GM12875 (cell line): ENCODE data around the gene UBAP2.
A peak's percentile ranks its signal among the peaks of the same experiment; 100 is the strongest.

Source experiments
- H3K4me3 ChIP-seq: one replicate; pipeline ENCODE4 v1.5.1; 2011; ENCODE audit warnings: low read depth, low read length, control low read depth
- TF ChIP-seq, protein P1 (sequence below): IDR thresholded peaks from 2 replicates; pipeline ENCODE4 v1.5.1; 2011; ENCODE audit warnings: low read depth, mild to moderate bottlenecking, control low read depth, inconsistent platforms, low read length, moderate library complexity, borderline replicate concordance; ENCODE audit not compliant: insufficient read depth

The UBAP2 gene

DNA sequence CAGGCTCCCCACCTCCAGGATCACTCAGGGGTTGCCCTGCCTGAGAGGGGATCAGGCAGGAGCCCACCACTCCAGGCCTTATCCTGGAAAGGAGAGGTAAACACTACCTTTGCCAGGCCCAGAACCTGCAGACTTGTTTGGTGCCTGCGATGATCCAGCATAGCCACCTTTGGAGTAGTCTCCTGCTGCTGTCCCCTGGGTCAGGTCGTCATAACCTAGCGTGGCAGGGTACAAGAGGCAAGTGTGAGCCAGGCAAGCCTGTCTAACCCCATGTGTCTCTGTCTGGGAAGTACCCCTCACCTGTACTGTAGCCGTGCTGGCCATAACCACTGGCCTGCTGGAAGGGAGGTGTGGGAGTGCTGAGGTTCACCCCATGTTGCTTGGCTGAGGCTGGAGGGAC is 125.6 kb downstream of the UBAP2 start:
- no peak overlapping the region for H3K4me3 ChIP-seq
- TF ChIP-seq, protein P1, sequence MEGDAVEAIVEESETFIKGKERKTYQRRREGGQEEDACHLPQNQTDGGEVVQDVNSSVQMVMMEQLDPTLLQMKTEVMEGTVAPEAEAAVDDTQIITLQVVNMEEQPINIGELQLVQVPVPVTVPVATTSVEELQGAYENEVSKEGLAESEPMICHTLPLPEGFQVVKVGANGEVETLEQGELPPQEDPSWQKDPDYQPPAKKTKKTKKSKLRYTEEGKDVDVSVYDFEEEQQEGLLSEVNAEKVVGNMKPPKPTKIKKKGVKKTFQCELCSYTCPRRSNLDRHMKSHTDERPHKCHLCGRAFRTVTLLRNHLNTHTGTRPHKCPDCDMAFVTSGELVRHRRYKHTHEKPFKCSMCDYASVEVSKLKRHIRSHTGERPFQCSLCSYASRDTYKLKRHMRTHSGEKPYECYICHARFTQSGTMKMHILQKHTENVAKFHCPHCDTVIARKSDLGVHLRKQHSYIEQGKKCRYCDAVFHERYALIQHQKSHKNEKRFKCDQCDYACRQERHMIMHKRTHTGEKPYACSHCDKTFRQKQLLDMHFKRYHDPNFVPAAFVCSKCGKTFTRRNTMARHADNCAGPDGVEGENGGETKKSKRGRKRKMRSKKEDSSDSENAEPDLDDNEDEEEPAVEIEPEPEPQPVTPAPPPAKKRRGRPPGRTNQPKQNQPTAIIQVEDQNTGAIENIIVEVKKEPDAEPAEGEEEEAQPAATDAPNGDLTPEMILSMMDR: no peak

DNA sequence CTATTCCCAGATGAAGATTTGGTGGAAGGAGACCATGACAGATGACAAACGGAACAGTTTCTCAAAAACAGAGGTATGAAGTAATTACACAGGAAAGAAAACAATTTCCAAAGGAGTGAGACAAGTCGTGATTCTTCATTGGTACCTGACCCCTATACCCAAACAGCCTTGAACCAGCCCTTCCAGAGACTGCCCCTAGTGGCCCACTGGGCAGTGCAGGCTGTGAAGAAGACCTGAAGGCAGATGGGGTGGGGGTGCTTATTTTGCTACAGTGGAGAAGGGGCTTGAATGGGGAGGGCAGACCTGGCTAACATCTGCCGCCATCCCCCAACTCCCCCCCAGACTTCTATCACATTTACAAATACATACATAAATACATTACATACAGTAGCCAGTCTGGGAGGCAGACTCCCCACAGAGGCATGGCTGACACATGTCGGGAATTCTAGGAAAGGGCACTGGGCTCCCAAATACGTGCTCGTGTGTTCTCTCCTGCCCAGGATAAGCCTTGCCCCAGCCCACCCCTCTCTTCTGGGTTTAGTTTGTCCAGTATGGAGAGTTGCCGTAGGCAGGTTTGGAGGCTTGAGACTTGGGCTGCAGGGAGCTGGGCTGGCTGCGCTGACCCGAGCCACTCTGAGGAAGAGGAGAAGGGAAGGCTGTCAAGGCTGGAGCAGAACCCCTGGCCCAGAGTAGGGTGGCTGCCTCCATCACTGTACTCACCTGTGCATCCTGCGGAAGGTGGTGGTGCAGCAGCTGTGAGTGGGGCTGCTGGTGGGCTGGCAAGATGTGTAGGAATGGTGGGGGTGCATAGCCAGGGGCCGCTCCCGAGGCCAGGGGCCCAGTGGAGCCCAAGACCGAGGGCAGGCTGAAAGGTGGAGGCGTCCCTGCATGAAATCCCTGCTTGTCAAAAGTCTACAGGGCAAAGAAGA is 126.5 kb downstream of the UBAP2 start:
- TF ChIP-seq, protein P1: peak; percentile 83
- no peak overlapping the region for H3K4me3 ChIP-seq

DNA sequence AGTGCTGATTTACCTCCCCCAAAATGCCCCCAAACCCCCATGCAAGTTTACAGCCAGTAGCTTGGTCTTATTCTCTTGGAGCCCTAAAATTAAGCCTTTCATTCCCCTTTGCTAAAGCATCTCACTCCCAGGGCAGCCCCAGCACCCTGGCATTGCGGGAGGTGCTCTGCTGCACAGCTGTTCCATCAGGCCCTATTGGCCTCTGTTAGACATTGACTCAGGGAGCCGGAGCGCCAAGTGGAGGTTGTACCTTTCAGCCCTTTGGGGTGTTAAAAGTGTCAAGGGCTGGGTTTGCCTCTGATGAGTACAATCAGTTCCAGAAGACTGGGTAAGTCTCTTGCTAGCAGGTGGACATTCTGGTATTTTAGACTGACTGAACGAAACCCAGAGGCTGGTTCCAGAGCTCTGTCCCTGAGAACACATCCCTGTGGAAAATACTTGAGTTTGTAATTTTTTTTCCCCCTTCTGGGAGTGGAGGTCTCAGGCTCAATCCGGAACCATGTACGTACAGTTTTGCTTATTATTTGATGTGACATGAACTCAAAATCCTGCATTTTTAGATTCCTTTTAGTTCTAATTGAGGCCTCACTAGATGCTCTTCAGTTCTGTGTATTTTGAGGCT is 129.3 kb downstream of the UBAP2 start:
- no peak overlapping the region for H3K4me3 ChIP-seq
- TF ChIP-seq, protein P1: no peak

DNA sequence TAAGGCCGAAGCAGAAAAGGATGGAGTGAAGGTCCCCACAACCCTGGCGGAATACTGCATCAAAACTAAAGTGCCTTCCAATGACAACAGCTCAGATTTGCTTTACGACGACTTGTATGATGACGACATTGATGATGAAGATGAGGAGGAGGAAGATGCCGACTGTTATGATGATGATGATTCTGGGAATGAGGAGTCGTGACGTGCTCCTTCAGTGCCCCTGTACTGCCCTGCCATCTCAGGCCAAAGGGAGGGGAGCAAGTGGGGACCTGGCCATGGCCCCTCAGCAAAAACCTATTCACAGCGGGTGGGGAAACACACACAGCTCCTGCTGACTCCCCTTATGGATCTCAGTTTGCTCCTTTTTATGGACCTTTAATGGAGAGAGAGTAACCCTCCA is 131.7 kb downstream of the UBAP2 start:
- TF ChIP-seq, protein P1: no peak

DNA sequence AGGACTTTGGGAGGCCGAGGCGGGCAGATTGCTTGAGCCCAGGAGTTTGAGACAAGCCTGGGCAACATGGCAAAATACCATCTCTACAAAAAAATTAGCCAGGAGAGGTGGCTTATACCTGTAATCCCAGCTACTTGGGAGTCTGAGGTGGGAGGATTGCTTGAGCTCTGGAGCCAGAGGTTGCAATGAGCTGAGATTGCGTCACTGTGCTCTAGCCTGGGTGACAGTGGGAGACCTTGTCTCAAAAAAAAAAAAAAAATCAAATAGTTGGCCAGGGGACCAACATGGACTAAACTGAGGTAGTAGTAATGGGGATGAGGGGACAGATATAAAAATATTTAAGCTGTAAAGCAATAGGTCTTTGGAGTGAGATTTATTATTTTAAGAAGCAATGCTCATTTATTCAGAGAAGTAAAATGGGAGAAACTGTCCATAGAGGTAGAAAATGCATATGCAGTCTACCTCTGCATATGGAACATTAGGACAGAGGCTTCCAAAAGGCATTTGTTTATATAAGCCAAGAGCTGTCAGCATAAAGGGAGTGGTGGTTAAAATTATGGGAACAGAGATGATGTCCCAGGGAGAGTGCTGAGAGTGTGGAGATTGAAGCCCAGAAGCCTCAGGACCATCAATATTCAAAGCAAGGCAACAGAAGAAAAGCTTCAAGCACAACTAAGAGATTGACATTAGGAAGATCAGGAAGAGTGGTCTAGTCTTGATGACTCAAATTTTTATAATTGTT is 133.6 kb downstream of the UBAP2 start:
- H3K4me3 ChIP-seq: no peak overlapping the region
- TF ChIP-seq, protein P1: no peak

More for the DNA sequence above, 131.7 kb downstream of the UBAP2 start:
- no peak overlapping the region for H3K4me3 ChIP-seq

DNA sequence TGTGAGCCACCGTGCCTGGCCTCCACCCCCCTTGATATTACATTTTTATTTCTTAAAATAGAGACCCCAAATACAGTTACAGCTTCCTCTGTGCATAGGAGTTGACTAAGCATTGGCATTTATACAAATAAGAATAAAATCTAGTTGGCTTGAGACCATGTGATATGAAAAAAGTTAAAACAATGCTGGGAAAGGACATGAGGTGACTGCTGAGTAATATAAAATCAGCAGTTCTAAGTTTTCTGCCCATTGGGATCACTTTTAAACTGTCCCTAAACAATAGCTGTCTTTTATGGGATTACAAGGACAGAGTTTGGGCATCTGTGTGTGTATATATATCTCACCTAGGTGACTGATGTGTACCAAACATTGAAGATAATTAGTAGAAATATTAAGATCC is 135.1 kb downstream of the UBAP2 start:
- no peak overlapping the region for H3K4me3 ChIP-seq

More for the DNA sequence above, 135.1 kb downstream of the UBAP2 start:
- TF ChIP-seq, protein P1: no peak
